SK-N-SH treated with all-trans-retinoic acid at 6 μM for 48 hours (cell line): ENCODE results near the gene MCHR1.

Experiments used
- ATAC-seq: fragments of 200-7000 bp; cut with Tn5 transposase; 3 replicates; pipeline ENCODE4 v1.9.1; 2020; ENCODE audit warnings: mild to moderate bottlenecking, moderate library complexity
- ARNTL ChIP-seq: fragments of 450-650 bp; formaldehyde crosslinking; IDR thresholded peaks from 2 replicates; pipeline ENCODE4 v1.5.0; 2020; ENCODE audit warnings: low read depth, mild to moderate bottlenecking, moderate library complexity, borderline replicate concordance
- BACH2 ChIP-seq: fragments of 250-450 bp; sonication (Bioruptor Pico); IDR thresholded peaks from 2 replicates; pipeline ENCODE4 v1.9.0; 2021; ENCODE audit warnings: mild to moderate bottlenecking, borderline replicate concordance
- CSDC2 ChIP-seq: fragments of 250-450 bp; sonication (Bioruptor Pico); IDR thresholded peaks from 2 replicates; pipeline ENCODE4 v1.5.0; 2020; ENCODE audit warnings: mild to moderate bottlenecking, moderate library complexity
- ESRRG ChIP-seq: fragments of 250-450 bp; sonication (Bioruptor Pico); IDR thresholded peaks from 2 replicates; pipeline ENCODE4 v1.6.1; 2021; ENCODE audit warnings: mild to moderate bottlenecking
- GLIS3 ChIP-seq: fragments of 250-450 bp; sonication (Bioruptor Pico); IDR thresholded peaks from 2 replicates; pipeline ENCODE4 v1.5.0; 2020; ENCODE audit warnings: mild to moderate bottlenecking, moderate library complexity
- ISL1 ChIP-seq: fragments of 250-450 bp; sonication (Bioruptor Pico); IDR thresholded peaks from 2 replicates; pipeline ENCODE4 v2.1.2; 2022; ENCODE audit warnings: mild to moderate bottlenecking, moderate library complexity
- RARB ChIP-seq: fragments of 250-450 bp; sonication (Bioruptor Pico); IDR thresholded peaks from 2 replicates; pipeline ENCODE4 v1.8.0; 2021; ENCODE audit warnings: mild to moderate bottlenecking, moderate library complexity
- SNAI2 ChIP-seq: fragments of 250-450 bp; sonication (Bioruptor Pico); IDR thresholded peaks from 2 replicates; pipeline ENCODE4 v1.5.0; 2020; ENCODE audit warnings: mild to moderate bottlenecking, moderate library complexity
- TOX ChIP-seq: fragments of 250-450 bp; sonication (Bioruptor Pico); IDR thresholded peaks from 2 replicates; pipeline ENCODE4 v1.8.0; 2021; ENCODE audit warnings: mild to moderate bottlenecking, moderate library complexity, borderline replicate concordance
- ZC3H10 ChIP-seq: fragments of 250-450 bp; sonication (Bioruptor Pico); IDR thresholded peaks from 2 replicates; pipeline ENCODE4 v1.5.1; 2021; ENCODE audit warnings: mild to moderate bottlenecking, moderate library complexity
- ZFP3 ChIP-seq: fragments of 250-450 bp; sonication (Bioruptor Pico); IDR thresholded peaks from 2 replicates; pipeline ENCODE4 v1.5.0; 2020; ENCODE audit warnings: mild to moderate bottlenecking, moderate library complexity
- ZNF565 ChIP-seq: fragments of 450-650 bp; formaldehyde crosslinking; conservative IDR thresholded peaks from 2 replicates; pipeline ENCODE4 v1.5.0; 2020; ENCODE audit warnings: low read depth, mild to moderate bottlenecking, moderate library complexity
- ZNF8 ChIP-seq: fragments of 450-650 bp; formaldehyde crosslinking; IDR thresholded peaks from 2 replicates; pipeline ENCODE4 v1.5.0; 2020; ENCODE audit warnings: mild to moderate bottlenecking, moderate library complexity
- TF ChIP-seq, protein P1 (sequence below): fragments of 250-450 bp; sonication (Bioruptor Pico); IDR thresholded peaks from 2 replicates; pipeline ENCODE4 v1.5.1; 2021; ENCODE audit warnings: mild to moderate bottlenecking, moderate library complexity
- TF ChIP-seq, protein P2 (sequence below): fragments of 250-450 bp; sonication (Bioruptor Pico); IDR thresholded peaks from 2 replicates; pipeline ENCODE4 v1.8.0; 2020; ENCODE audit warnings: mild to moderate bottlenecking, moderate library complexity, borderline replicate concordance
- TF ChIP-seq, protein P3 (sequence below): fragments of 250-450 bp; sonication (Bioruptor Pico); IDR thresholded peaks from 2 replicates; pipeline ENCODE4 v1.5.1; 2020; ENCODE audit warnings: low read depth, mild to moderate bottlenecking, moderate library complexity
- TF ChIP-seq, protein P4 (sequence below): fragments of 250-450 bp; sonication (Bioruptor Pico); IDR thresholded peaks from 2 replicates; pipeline ENCODE4 v1.8.0; 2021; ENCODE audit warnings: low read depth, mild to moderate bottlenecking, moderate library complexity, borderline replicate concordance
- TF ChIP-seq, protein P5 (sequence below): fragments of 250-450 bp; sonication (Bioruptor Pico); IDR thresholded peaks from 2 replicates; pipeline ENCODE4 v1.5.0; 2020; ENCODE audit warnings: mild to moderate bottlenecking, moderate library complexity

MCHR1 gene

DNA sequence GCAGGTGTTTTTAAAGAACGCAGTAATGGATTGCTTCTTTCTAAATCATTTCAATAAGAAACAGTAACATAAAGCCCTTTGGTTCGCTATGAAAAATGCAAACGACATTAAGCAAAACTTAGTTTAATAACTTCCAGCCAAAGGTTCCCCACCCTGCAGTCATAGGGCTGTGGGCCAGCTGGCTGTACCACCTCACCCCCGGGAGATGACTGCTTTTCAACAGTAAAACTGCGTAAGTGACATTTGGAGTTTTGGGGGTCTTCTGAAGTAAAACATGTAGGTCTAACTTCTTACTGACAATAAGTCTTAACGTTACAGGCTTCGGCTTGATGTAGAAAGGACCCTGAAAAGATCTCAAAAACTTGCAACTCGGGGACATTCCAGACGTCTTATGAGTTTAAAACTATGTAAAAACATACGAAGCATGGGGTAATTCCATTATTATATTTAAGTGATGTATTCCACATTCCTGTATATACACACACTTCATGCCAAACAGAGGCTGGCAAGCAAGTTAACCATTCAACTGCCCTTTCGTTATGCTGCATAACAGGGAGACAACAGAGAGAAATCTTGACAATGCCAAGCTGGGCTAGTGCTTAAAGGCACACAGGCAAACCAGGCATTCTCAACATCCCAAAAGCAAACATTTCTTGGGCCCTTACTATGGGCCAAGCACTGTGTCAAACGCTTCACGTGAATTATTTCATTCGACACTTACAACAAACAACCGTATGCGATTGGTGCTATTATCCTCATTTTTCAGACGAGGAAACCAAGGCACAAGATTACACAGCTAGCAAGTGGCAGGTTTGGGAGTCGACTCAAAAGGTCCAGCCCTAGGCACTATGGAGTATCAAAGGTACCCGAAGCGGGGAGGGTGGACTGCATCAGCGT is 44.0 kb upstream of the MCHR1 start (continued):
- TF ChIP-seq, protein P1, sequence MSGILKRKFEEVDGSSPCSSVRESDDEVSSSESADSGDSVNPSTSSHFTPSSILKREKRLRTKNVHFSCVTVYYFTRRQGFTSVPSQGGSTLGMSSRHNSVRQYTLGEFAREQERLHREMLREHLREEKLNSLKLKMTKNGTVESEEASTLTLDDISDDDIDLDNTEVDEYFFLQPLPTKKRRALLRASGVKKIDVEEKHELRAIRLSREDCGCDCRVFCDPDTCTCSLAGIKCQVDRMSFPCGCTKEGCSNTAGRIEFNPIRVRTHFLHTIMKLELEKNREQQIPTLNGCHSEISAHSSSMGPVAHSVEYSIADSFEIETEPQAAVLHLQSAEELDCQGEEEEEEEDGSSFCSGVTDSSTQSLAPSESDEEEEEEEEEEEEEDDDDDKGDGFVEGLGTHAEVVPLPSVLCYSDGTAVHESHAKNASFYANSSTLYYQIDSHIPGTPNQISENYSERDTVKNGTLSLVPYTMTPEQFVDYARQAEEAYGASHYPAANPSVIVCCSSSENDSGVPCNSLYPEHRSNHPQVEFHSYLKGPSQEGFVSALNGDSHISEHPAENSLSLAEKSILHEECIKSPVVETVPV (CRISPR knock-in tag) = no peak
- TF ChIP-seq, protein P2, sequence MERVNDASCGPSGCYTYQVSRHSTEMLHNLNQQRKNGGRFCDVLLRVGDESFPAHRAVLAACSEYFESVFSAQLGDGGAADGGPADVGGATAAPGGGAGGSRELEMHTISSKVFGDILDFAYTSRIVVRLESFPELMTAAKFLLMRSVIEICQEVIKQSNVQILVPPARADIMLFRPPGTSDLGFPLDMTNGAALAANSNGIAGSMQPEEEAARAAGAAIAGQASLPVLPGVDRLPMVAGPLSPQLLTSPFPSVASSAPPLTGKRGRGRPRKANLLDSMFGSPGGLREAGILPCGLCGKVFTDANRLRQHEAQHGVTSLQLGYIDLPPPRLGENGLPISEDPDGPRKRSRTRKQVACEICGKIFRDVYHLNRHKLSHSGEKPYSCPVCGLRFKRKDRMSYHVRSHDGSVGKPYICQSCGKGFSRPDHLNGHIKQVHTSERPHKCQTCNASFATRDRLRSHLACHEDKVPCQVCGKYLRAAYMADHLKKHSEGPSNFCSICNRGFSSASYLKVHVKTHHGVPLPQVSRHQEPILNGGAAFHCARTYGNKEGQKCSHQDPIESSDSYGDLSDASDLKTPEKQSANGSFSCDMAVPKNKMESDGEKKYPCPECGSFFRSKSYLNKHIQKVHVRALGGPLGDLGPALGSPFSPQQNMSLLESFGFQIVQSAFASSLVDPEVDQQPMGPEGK (CRISPR knock-in tag) = no peak
- TF ChIP-seq GLIS3 (CRISPR knock-in tag) (no peak), TOX (CRISPR knock-in tag) (no peak)

DNA sequence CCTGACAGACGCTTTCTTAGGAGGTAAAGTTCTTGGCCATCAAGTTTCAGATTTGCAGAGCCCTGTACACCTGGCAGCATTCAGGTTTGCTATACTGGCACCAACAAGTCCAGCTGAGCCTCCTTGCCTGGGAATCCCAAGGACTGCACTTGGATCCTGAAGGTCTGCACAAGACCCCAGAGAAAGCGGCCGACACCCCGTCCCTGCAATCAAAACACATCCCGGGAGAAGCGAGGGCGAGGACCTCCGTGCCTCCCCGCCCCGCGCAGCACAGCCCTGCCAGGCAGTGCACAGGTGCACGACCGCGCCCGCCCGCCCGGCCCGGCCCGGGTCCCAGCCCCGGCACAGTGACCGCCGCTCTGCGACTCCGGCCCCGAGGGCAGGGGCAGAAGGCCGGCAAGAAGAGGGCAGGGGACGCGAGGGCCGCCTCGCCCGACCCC is 43.3 kb upstream of the MCHR1 start:
- no peak for TF ChIP-seq CSDC2 (CRISPR knock-in tag)
- no peak for TF ChIP-seq ZNF8 (CRISPR knock-in tag)
- TF ChIP-seq ARNTL (CRISPR knock-in tag) = no peak
- TF ChIP-seq TOX (CRISPR knock-in tag) = no peak
- TF ChIP-seq, protein P1 (CRISPR knock-in tag) = no peak
- no peak for TF ChIP-seq BACH2 (CRISPR knock-in tag)
- TF ChIP-seq ZNF565 (CRISPR knock-in tag) = no peak
- TF ChIP-seq, protein P3, sequence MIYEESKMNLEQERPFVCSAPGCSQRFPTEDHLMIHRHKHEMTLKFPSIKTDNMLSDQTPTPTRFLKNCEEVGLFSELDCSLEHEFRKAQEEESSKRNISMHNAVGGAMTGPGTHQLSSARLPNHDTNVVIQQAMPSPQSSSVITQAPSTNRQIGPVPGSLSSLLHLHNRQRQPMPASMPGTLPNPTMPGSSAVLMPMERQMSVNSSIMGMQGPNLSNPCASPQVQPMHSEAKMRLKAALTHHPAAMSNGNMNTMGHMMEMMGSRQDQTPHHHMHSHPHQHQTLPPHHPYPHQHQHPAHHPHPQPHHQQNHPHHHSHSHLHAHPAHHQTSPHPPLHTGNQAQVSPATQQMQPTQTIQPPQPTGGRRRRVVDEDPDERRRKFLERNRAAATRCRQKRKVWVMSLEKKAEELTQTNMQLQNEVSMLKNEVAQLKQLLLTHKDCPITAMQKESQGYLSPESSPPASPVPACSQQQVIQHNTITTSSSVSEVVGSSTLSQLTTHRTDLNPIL (CRISPR knock-in tag) = no peak
- no peak for TF ChIP-seq GLIS3 (CRISPR knock-in tag)
- no peak for TF ChIP-seq ZFP3
- no peak for TF ChIP-seq SNAI2 (CRISPR knock-in tag)
- no peak for TF ChIP-seq ESRRG (CRISPR knock-in tag)
- no peak for TF ChIP-seq ISL1 (CRISPR knock-in tag)
- no peak for TF ChIP-seq ZC3H10 (CRISPR knock-in tag)
- TF ChIP-seq, protein P2 (CRISPR knock-in tag) = no peak
- no peak for TF ChIP-seq RARB (CRISPR knock-in tag)
- TF ChIP-seq, protein P4, sequence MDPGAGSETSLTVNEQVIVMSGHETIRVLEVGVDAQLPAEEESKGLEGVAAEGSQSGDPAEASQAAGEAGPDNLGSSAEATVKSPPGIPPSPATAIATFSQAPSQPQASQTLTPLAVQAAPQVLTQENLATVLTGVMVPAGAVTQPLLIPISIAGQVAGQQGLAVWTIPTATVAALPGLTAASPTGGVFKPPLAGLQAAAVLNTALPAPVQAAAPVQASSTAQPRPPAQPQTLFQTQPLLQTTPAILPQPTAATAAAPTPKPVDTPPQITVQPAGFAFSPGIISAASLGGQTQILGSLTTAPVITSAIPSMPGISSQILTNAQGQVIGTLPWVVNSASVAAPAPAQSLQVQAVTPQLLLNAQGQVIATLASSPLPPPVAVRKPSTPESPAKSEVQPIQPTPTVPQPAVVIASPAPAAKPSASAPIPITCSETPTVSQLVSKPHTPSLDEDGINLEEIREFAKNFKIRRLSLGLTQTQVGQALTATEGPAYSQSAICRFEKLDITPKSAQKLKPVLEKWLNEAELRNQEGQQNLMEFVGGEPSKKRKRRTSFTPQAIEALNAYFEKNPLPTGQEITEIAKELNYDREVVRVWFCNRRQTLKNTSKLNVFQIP = no peak
- ATAC-seq = peak; percentile 28

DNA sequence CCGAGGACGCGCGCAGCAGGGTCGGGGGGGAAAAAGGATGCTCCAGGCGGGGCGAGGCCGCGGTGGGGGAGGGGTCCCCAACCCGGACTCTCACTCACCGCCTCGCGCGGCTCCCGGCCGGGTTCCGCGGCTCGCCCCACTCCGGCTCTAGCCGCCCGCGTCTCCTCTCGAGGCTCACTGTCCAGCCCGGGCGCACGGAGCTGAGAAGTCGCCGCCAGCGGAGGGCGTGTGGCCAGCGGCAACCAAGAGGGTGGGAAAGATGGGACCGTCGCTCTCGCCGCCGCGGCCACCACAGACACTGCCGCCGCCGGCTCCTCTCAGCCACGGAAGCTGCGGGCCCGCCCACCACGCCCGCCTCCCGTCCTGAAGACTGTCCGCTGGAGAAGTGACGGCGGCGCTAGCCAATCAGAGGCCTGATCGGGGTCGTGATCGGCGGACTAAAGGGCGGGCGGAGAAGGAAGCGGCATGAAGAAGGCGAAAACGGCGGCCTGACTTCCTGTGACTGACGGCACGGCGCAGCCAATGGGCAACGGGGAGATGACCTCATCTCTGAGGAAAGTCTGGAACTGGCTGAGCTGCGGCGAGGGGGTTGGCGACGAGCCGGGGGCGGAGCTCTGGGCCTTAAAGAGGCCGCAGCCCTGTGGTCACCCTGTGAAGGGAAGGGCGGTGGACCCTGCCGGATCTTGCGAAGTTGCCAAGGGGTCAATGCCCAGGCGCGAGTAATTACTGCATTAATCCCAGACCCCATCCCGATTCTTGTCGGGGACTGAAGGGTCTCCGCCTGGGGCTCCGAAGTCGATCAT is 42.7 kb upstream of the MCHR1 start, which contains the start of gene MRTFA:
TSS of gene MRTFA (minus strand) at position 340 of the 803 bp plus-strand sequence.
- ATAC-seq = peak; percentile 95
- no peak for TF ChIP-seq ZFP3
- no peak for TF ChIP-seq ISL1 (CRISPR knock-in tag)
- TF ChIP-seq ZC3H10 (CRISPR knock-in tag) = no peak
- TF ChIP-seq ZNF565 (CRISPR knock-in tag) = no peak
- TF ChIP-seq BACH2 (CRISPR knock-in tag) = no peak
- TF ChIP-seq, protein P5, sequence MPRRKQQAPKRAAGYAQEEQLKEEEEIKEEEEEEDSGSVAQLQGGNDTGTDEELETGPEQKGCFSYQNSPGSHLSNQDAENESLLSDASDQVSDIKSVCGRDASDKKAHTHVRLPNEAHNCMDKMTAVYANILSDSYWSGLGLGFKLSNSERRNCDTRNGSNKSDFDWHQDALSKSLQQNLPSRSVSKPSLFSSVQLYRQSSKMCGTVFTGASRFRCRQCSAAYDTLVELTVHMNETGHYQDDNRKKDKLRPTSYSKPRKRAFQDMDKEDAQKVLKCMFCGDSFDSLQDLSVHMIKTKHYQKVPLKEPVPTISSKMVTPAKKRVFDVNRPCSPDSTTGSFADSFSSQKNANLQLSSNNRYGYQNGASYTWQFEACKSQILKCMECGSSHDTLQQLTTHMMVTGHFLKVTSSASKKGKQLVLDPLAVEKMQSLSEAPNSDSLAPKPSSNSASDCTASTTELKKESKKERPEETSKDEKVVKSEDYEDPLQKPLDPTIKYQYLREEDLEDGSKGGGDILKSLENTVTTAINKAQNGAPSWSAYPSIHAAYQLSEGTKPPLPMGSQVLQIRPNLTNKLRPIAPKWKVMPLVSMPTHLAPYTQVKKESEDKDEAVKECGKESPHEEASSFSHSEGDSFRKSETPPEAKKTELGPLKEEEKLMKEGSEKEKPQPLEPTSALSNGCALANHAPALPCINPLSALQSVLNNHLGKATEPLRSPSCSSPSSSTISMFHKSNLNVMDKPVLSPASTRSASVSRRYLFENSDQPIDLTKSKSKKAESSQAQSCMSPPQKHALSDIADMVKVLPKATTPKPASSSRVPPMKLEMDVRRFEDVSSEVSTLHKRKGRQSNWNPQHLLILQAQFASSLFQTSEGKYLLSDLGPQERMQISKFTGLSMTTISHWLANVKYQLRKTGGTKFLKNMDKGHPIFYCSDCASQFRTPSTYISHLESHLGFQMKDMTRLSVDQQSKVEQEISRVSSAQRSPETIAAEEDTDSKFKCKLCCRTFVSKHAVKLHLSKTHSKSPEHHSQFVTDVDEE = no peak
- no peak for TF ChIP-seq ZNF8 (CRISPR knock-in tag)
- TF ChIP-seq, protein P2 (CRISPR knock-in tag) = no peak
- TF ChIP-seq CSDC2 (CRISPR knock-in tag) = no peak
